ENCODE results near the gene ST3GAL4.
"Not testable (repeated sequence)": the region's sequence is repeated elsewhere in the genome, so short reads cannot be mapped to it uniquely, and the experiment has no call there.

ST3GAL4 gene

GRCh38 chr11:126391286-126391954 lies 35.9 kb downstream of the ST3GAL4 start:
- DNase-seq = no peak

DNA sequence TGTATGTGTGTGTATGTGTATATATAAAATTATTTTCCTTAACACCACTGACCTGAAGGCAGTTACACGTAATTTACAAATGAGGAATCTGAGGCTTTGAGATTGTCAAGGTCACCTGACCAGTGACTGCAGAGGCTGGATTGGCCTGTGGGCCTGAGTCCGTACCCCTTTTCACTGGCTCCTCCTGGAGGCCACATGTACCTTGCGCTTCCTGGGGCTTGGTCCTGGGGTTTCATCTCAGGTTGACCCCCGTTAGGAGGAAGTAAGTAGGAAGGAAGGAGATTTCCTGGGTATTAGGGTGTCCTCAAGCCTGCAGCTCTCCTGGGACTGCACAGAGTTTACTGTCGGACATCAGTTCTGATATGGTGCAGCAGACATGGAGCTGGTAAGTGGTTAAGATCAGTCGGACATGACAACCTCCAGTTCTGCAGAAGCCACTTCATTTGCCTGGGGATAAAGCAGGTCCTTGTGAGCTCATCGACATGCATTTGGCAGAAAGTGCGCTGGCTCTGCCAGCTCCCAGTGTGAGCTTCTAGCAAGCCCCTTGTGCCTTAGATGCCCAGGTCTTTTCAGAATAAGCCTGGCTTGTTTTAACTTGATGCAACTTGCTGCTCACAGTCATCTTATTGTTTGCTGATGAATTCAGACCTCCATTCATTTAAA lies 36.6 kb downstream of the ST3GAL4 start:
- DNase-seq = no peak

GRCh38 chr11:126392633-126393013 lies 37.1 kb downstream of the ST3GAL4 start:
- DNase-seq = no peak

DNA sequence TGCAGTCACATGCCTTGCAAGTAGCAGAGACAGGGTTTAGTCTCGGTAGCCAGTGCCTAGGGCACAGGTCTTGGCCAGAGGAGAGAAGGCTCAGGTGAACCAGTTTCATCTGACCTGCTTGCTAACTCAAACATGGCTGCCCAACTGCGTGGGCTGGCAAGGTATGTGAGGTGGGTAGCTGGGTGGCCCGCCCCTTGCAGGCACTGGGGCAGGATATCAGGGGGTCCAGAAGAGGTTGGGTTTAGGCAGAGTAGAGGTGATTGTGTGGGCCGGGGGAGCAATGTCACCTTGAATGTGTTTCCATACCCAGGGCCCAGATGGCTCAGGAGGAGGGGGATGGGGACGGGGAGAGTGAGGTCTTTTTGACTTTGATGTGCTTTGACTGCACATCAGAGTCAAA lies 37.7 kb downstream of the ST3GAL4 start:
- DNase-seq = no peak

GRCh38 chr11:126394036-126394435 lies 38.5 kb downstream of the ST3GAL4 start:
- DNase-seq = no peak

DNA sequence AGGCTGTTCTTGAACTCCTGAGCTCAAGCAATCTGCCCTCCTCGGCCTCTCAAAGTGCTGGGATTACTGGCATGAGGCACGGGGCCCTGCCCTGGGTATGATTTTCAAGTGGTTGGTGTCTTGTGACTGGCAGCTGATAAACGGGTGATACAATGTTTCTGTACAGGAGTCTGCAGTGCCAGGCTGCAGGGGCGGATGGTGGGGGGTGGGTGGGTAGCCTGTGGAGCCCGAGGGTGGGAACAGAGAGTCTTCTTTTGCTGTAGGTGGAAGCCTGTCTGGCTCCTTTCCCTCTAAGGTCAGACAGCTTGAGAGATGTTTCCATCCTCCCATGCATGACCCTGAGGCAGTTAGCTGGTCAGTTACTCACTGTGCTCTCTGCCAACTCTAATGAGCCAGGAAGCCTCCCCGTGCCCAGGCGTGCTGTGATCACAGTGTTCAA lies 39.2 kb downstream of the ST3GAL4 start:
- not testable (repeated sequence) for DNase-seq

GRCh38 chr11:126395784-126396183 lies 40.3 kb downstream of the ST3GAL4 start:
- not testable (repeated sequence) for DNase-seq

- DNase-seq = not testable (repeated sequence)
Measured at GRCh38 chr11:126396266-126396665, 40.8 kb downstream of the ST3GAL4 start.

- no peak for DNase-seq
Measured at GRCh38 chr11:126396965-126397364, 41.5 kb downstream of the ST3GAL4 start.

- no peak for DNase-seq
Measured at GRCh38 chr11:126398296-126398695, 42.8 kb downstream of the ST3GAL4 start.

GRCh38 chr11:126398721-126399120 lies 43.2 kb downstream of the ST3GAL4 start:
- DNase-seq = no peak

DNA sequence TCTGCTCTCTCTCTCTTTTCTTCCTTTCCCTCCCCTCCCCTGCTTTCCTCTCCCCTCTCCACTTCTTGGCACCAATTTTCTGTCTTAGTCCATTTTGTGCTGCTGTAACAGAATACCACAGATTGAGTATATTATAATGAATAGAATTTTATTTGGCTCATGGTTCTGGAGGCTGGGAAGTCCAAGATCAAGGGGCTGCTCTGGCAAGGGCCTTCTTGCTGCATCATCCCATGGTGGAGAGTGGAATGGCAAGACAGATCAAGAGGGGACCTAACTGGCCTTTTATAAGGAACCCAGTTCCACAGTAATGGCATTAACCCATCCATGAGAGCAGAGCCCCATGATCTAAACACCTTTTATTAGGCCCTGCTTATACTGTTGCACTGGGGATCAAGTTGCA lies 44.5 kb downstream of the ST3GAL4 start:
- DNase-seq = no peak

DNA sequence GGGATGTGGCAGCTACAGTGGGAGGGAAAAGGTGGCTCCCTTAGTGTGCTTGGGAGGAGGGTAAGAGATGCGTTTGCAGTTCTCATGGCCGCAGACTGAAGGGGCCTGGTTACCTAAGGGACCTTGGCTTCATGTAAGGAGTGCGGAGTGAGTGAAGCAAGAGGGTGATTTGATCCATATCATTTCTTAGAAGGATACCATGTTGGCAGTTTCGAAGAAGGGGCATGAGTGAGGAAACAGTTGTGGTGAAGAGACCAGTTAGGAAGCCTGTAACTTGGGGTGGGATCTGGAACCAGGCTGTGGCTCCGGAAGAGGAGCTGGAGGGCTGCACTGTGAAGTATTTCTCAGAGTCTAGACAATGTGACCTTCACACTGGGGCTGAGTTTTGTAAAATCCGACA lies 45.0 kb downstream of the ST3GAL4 start:
- DNase-seq = no peak

GRCh38 chr11:126403022-126403581 lies 47.6 kb downstream of the ST3GAL4 start:
- no peak for DNase-seq

GRCh38 chr11:126403658-126404057 lies 48.2 kb downstream of the ST3GAL4 start:
- DNase-seq = no peak

DNA sequence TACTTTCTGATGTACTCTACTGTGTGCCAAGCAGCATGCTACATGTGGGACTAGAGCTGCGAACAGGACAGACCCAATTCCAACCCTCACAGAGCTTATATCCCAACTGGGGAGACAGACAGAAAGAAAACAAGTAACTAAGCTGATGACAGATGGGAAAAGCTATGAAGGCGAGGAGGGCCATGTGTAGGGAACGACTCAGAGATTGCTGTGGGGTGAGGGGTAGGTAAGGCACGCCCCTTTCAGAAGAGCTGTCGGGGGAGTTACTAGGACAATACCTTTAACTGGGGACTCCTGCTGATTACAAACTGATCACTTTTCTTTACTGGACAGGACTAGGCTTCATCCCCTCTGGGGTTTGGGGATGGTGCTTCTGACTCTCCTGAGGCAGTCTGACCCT lies 48.9 kb downstream of the ST3GAL4 start:
- DNase-seq = no peak

GRCh38 chr11:126405374-126405773 lies 49.9 kb downstream of the ST3GAL4 start:
- no peak for DNase-seq

DNA sequence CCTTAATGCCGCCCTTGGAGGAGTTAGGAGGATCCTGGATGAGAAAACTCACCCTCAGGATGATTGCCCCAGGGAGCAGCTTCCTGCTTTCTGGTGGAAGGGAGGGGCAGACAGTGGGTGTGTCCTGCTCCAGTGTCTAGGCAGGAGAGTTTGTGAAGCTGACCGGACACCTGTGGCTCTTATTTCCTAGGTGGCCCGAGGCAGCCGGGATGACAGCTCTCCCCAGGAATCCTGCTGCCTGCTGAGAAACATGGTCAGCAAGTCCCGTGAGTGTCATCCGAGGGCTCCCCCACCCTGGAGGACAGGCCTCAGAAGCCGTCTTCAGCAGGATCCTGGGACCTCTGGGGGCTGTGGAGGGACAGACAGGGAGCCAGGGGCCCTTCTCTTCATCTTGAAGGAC lies 50.4 kb downstream of the ST3GAL4 start:
- no peak for DNase-seq

- no peak for DNase-seq
Measured at GRCh38 chr11:126406368-126406767, 50.9 kb downstream of the ST3GAL4 start.

DNA sequence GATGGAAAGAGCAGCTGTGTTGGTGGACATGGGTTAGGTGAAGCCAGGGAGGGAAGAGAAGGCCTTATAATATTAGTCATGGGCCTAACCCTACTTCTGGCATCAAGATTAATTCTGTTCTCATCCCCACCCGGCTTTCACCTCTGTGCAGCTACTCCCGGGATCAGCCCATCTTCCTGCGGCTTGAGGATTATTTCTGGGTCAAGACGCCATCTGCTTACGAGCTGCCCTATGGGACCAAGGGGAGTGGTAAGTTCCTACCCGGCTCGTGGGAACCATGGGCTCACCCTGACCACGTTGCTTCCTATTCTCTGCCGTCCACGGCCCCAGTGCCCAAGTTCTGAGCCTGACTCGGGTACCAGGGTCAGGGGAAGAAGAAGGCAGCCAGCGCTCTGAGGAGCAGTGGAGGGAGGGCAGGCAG lies 51.6 kb downstream of the ST3GAL4 start:
- no peak for DNase-seq

- DNase-seq = no peak
Measured at GRCh38 chr11:126407682-126408288, 52.3 kb downstream of the ST3GAL4 start.

- DNase-seq = no peak
Measured at GRCh38 chr11:126408496-126408895, 53.0 kb downstream of the ST3GAL4 start.

- no peak for DNase-seq
Measured at GRCh38 chr11:126408901-126409619, 53.6 kb downstream of the ST3GAL4 start.

Data from right hindlimb (tissue), 1 donor.